ENCODE measurements around the gene NHSL1.

Gene NHSL1

DNA sequence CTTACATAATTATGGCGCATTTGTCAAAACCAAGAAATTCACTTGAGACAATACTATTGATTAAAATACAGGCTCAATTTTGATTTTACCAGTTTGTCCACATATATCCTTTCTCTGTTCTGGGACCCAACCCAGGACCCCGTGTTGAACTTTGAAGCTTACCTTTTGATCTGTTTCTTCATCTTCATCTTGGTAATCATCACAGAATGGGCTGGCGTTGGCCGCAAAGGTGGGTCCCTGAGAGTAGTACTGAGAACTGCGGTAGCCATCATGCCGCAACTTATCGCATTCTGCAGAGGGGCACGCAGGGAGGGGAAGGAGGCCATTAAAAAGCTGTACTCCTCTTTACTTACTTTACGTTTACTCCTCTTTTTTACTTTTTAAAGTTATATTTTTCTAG, 26.1 kb downstream of the NHSL1 start:
- Histone ChIP-seq H3K4me3 (no peak overlapping the region), H3K27ac (no peak overlapping the region)

- Histone ChIP-seq H3K27ac (no peak overlapping the region), H3K4me3 (no peak overlapping the region)
These were observed 30.8 kb downstream of the NHSL1 start for GRCh38 chr6:138468320-138469015.

- no peak overlapping the region for H3K4me3 ChIP-seq
- no peak overlapping the region for H3K27ac ChIP-seq
These were observed 31.4 kb downstream of the NHSL1 start for GRCh38 chr6:138467901-138468300.

- Histone ChIP-seq H3K27ac (no peak overlapping the region), H3K4me3 (no peak overlapping the region)
These were observed 34.2 kb downstream of the NHSL1 start for GRCh38 chr6:138465007-138465645.

DNA sequence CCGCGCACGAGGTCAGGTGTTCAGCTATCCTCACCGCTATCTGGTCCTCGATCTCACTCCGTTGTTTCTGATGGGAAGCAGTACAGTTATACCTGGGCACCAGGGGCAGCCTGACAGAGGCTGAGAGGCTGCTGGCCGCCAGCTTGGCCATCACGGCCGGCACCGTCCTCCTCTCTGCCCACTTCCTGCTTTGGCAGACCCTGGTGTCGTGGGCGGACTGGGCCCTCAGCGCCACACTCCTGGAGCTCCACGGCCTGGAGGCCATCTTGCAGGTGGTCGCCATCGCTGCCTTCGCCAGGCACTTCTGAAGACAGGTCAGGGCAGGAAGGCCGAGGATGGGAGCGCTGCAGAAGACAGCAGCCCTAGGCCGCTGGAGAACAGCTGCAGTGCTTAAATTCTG, 35.2 kb downstream of the NHSL1 start:
- Histone ChIP-seq H3K4me3 (no peak overlapping the region), H3K27ac (no peak overlapping the region)

DNA sequence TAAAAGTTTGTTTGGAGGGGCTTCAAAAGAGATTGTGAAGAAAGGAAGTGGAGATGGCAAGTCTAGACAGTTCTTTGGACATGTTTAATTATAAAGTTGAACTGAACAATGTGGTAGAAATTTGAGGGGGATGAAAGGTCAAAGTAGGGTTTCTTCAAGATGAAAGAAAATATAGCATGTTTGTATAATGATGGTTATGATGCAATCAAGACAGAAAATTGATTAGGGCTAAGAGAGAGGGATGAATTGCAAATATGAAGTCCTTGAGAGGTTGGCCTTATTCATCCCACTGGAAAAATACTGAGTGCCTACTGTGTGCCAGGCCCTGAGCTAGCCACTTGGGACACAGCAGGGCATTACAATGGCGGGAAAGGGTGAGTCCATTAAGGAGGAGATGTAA, 37.6 kb downstream of the NHSL1 start:
- Histone ChIP-seq H3K27ac (no peak overlapping the region), H3K4me3 (no peak overlapping the region)

DNA sequence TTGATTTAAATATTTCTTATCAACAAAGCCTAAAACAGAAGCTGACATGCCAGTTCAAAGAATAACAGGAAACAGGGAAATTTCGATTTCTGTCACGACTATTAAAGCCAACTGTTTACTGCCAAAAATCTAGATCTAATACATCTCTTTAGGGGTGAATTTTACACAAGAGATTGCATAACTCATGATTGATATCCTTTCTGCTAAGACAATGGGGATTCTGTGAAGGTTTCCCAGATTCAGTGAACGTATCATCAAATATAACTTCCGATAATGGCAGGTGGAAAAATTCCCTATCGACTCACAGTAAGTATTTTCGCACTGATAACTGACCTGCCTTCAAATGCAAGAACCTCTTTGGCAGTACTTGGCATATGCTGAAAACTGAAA, 42.9 kb downstream of the NHSL1 start:
- Histone ChIP-seq H3K4me3 (no peak overlapping the region), H3K27ac (peak overlapping the region in 13 of 21 experiments; percentile 0 to 78 (median 46))

GRCh38 chr6:138455746-138456400, 43.4 kb downstream of the NHSL1 start:
- Histone ChIP-seq H3K27ac (peak overlapping the region in 14 of 21 experiments; percentile 0 to 78 (median 48)), H3K4me3 (peak overlapping the region in 1 of 7 experiments; percentile 4)

DNA sequence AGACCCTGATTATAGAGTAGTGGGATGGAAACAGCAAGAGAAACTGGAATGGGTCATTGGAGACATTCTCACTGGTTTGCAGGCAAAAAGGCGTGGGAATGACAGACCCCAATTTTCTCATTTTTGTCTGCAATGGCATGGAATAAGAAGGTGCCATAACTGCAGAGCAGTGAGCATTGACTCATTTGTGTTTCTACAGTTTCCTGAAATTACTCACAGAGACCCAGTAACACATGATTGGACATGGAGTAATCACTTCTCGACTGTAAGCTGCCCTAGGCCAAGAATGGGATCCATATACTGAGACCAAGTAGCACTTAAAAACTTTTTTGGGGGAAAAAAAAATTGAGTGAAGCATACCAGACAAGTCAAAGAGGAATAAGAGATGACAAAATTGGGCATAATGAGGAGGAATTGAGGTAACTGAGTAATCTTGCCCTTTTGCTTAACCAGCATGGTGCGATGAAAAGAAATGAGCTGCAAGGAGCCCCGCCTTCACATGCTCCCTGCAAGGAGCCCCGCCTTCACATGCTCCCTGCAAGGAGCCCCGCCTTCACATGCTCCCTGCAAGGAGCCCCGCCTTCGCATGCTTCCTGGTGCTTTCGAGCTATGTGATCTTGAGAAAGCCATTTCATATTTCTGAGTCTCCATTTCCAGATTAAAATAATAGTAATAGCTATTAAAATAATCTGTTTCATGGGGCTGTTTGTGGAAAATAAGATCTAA, 44.1 kb downstream of the NHSL1 start:
- Histone ChIP-seq H3K4me3 (peak overlapping the region in 1 of 7 experiments; percentile 4), H3K27ac (peak overlapping the region in 14 of 21 experiments; percentile 18 to 78 (median 48))

- H3K4me3 ChIP-seq, result no peak overlapping the region
- H3K27ac ChIP-seq, result no peak overlapping the region
These were observed 48.3 kb downstream of the NHSL1 start for GRCh38 chr6:138451043-138451442.

DNA sequence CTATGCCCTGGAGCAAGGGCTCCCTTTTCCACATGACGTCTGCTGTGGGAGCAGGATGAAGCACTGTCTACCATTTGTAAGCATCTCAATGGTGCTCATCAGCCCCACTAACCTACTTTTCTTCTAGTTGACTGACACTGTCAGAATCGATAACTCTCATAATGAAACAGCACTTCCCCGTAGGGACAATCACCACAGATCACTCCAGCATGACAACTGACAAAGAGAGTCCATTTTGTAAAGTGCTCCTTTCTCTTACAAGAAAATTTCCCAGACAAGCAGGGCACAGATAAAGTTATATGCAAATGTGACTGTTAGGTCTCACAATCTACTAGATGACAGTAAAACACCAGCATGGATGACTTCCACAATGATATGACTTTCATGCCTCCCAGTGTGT, 48.8 kb downstream of the NHSL1 start:
- Histone ChIP-seq H3K27ac (no peak overlapping the region), H3K4me3 (no peak overlapping the region)

- no peak overlapping the region for H3K4me3 ChIP-seq
- no peak overlapping the region for H3K27ac ChIP-seq
These were observed 52.5 kb downstream of the NHSL1 start for GRCh38 chr6:138446821-138447220.

GRCh38 chr6:138443979-138444378, 55.3 kb downstream of the NHSL1 start:
- H3K4me3 ChIP-seq, result no peak overlapping the region

GRCh38 chr6:138442663-138443062, 56.6 kb downstream of the NHSL1 start:
- Histone ChIP-seq H3K4me3 (no peak overlapping the region), H3K27ac (no peak overlapping the region)

More at GRCh38 chr6:138443979-138444378, 55.3 kb downstream of the NHSL1 start:
- no peak overlapping the region for H3K27ac ChIP-seq

DNA sequence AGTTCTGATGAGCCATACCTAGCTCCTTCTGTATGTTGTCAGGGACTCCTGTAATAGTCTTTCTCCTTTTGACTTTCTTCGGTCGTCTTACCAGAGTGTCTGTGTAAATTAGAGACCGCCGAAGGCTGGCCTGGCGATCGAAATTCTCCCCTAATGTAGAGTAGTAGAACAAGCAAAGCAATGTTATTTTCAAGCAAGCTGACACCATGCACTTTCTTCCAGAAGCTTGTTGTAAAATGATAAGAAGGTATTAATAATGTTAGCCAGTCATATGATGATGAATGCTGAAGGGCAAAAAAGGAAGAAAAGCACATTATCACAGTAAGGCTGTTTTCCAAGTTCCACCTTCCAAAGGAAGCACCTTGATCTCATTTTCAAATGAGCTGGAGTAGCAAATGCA, 57.3 kb downstream of the NHSL1 start:
- H3K4me3 ChIP-seq, result no peak overlapping the region
- no peak overlapping the region for H3K27ac ChIP-seq

DNA sequence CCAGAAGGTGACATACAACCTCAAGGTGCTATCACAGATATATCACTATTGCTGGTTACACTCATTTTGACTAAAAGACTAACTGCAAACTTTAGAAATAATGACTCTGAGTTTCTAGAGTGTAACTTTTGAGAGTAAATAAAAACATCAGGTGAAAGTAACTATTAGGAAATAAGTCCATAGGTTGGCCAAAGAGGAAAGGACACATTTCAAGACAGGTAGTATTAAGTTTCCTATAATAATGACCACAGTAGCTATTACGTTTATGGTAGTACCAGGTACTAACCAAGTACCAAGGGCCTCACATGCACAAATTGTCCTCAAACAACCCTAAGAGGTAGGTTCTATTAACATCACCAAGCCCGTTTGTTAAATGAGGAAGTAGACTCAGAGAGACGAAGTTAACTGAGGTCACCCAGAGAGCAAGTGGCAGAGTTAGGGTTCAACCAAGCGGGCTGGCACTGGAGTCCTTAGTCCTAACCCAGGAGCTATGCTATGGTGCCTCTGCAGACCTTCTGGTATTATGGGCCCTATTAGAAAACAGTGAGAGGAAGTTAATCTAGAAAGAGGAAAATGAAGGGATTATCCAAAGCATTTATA, 58.4 kb downstream of the NHSL1 start:
- H3K27ac ChIP-seq, result no peak overlapping the region
- H3K4me3 ChIP-seq, result no peak overlapping the region

- Histone ChIP-seq H3K4me3 (no peak overlapping the region), H3K27ac (no peak overlapping the region)
These were observed 59.0 kb downstream of the NHSL1 start for GRCh38 chr6:138440296-138440695.

GRCh38 chr6:138439546-138439945, 59.7 kb downstream of the NHSL1 start:
- Histone ChIP-seq H3K4me3 (no peak overlapping the region), H3K27ac (no peak overlapping the region)

- Histone ChIP-seq H3K4me3 (no peak overlapping the region), H3K27ac (no peak overlapping the region)
These were observed 64.4 kb downstream of the NHSL1 start for GRCh38 chr6:138434925-138435324.

DNA sequence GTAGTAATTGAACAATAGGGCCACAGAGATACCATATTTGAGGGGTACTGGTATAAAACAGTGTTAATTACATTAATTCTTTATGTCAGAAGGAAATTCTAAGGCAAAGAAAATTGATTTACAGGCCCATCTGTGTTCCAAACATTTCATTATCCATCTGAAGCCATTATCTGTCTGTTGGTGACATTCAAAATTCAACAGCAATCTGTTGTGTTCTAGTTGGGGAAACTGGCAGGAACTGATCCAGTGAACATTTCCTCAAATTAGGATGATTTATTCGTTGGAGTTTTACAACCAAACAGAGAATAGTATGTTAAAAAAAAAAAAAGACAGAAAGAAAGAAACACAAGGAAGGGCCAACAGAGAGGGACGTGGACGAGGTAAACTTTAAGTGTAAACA, 65.2 kb downstream of the NHSL1 start:
- Histone ChIP-seq H3K27ac (no peak overlapping the region), H3K4me3 (no peak overlapping the region)

Data from skin epidermis (tissue), 12 donors.